Superior temporal gyrus (tissue), 1 donor: ENCODE data around the gene NEU4.

Source experiments
- DNase-seq: peaks from one replicate; pipeline ENCODE4 v3.0.0-alpha.2; 2016; ENCODE audit errors: extremely low spot score

NEU4 gene

GRCh38 chr2:241864168-241864849, 55.3 kb downstream of the NEU4 start:
- DNase-seq, result no peak

GRCh38 chr2:241864850-241865213, 55.8 kb downstream of the NEU4 start:
- no peak for DNase-seq

GRCh38 chr2:241865416-241865956, 56.5 kb downstream of the NEU4 start:
- DNase-seq, result no peak

GRCh38 chr2:241865957-241866789, 57.2 kb downstream of the NEU4 start:
- DNase-seq, result no peak
